ENCODE results near the gene UNC119B. TPM values are rescaled to one million over a fixed set of nuclear protein-coding genes. Genes with fewer than 3 reads are reported as not detected.
"Not testable (repeated sequence)": the region's sequence is repeated elsewhere in the genome, so short reads cannot be mapped to it uniquely, and the experiment has no call there.

UNC119B gene
- total RNA-seq, 1 donor from 2014 or later, result 16.2 TPM

GRCh38 chr12:120725659-120726509 lies 15.6 kb downstream of the UNC119B start, which contains the start of gene ACADS:
Gene ACADS, plus strand, starts transcription at chr12:120725826. Its CDS starts 60 bp downstream, at chr12:120725886.
- peaks cover 8% of the 10 kb centered on the region for H3K4me1 Mint-ChIP-seq (ENCODE audit: low read depth, unreplicated experiment)
- peak within 1 kb of the TSS; percentile 89 for H3K4me3 Mint-ChIP-seq (ENCODE audit: unreplicated experiment)
- no peak for TF ChIP-seq CTCF (IDR thresholded peaks at IDR 0.05; ENCODE audit: partially characterized antibody, unreplicated experiment)
- H3K9me3 Mint-ChIP-seq (ENCODE audit: unreplicated experiment), result peaks cover 6% of the 10 kb centered on the region
- H3K36me3 Mint-ChIP-seq (ENCODE audit: unreplicated experiment), result no peaks in the 10 kb centered on the region
- DNase-seq, result peak; percentile 92
- H3K27me3 Mint-ChIP-seq (ENCODE audit: unreplicated experiment), result peaks cover 1% of the 10 kb centered on the region
- peak within 1 kb of the TSS; percentile 36 for H3K27ac Mint-ChIP-seq (ENCODE audit: unreplicated experiment)

GRCh38 chr12:120726510-120726793 lies 16.2 kb downstream of the UNC119B start:
- DNase-seq, result no peak
- Mint-ChIP-seq H3K27me3 (ENCODE audit: unreplicated experiment) (peaks cover 1% of the 10 kb centered on the region), H3K4me1 (ENCODE audit: low read depth, unreplicated experiment) (peaks cover 8% of the 10 kb centered on the region), H3K36me3 (ENCODE audit: unreplicated experiment) (no peaks in the 10 kb centered on the region), H3K9me3 (ENCODE audit: unreplicated experiment) (peaks cover 6% of the 10 kb centered on the region), H3K4me3 (ENCODE audit: unreplicated experiment) (peak overlapping the region; percentile 89), H3K27ac (ENCODE audit: unreplicated experiment) (no peak overlapping the region)
- no peak for TF ChIP-seq CTCF (IDR thresholded peaks at IDR 0.05; ENCODE audit: partially characterized antibody, unreplicated experiment)

GRCh38 chr12:120726961-120727360 lies 16.7 kb downstream of the UNC119B start:
- H3K27ac Mint-ChIP-seq (ENCODE audit: unreplicated experiment), result no peak overlapping the region
- H3K27me3 Mint-ChIP-seq (ENCODE audit: unreplicated experiment), result peaks cover 1% of the 10 kb centered on the region
- no peak for DNase-seq
- H3K9me3 Mint-ChIP-seq (ENCODE audit: unreplicated experiment), result peaks cover 6% of the 10 kb centered on the region
- no peaks in the 10 kb centered on the region for H3K36me3 Mint-ChIP-seq (ENCODE audit: unreplicated experiment)
- peaks cover 8% of the 10 kb centered on the region for H3K4me1 Mint-ChIP-seq (ENCODE audit: low read depth, unreplicated experiment)
- no peak for TF ChIP-seq CTCF (IDR thresholded peaks at IDR 0.05; ENCODE audit: partially characterized antibody, unreplicated experiment)
- H3K4me3 Mint-ChIP-seq (ENCODE audit: unreplicated experiment), result peak overlapping the region; percentile 89

- H3K4me3 Mint-ChIP-seq (ENCODE audit: unreplicated experiment); DNase-seq; H3K9me3 Mint-ChIP-seq (ENCODE audit: unreplicated experiment); H3K27me3 Mint-ChIP-seq (ENCODE audit: unreplicated experiment); H3K36me3 Mint-ChIP-seq (ENCODE audit: unreplicated experiment); H3K4me1 Mint-ChIP-seq (ENCODE audit: low read depth, unreplicated experiment); H3K27ac Mint-ChIP-seq (ENCODE audit: unreplicated experiment): not testable (repeated sequence)
Observed at GRCh38 chr12:120732198-120732597, 21.9 kb downstream of the UNC119B start.

GRCh38 chr12:120733574-120733973 lies 23.3 kb downstream of the UNC119B start:
- H3K9me3 Mint-ChIP-seq (ENCODE audit: unreplicated experiment), result peaks cover 5% of the 10 kb centered on the region
- no peak overlapping the region for H3K27ac Mint-ChIP-seq (ENCODE audit: unreplicated experiment)

More at GRCh38 chr12:120733574-120733973, 23.3 kb downstream of the UNC119B start:
- Mint-ChIP-seq H3K36me3 (ENCODE audit: unreplicated experiment) (peaks cover 8% of the 10 kb centered on the region), H3K27me3 (ENCODE audit: unreplicated experiment) (peaks cover 3% of the 10 kb centered on the region), H3K4me3 (ENCODE audit: unreplicated experiment) (no peak overlapping the region), H3K4me1 (ENCODE audit: low read depth, unreplicated experiment) (no peaks in the 10 kb centered on the region)
- DNase-seq, result no peak
- no peak for TF ChIP-seq CTCF (IDR thresholded peaks at IDR 0.05; ENCODE audit: partially characterized antibody, unreplicated experiment)
